Endothelial cell (in vitro differentiated cells): Measurements from ENCODE around the gene CHST11. TPM values are rescaled to one million over a fixed set of nuclear protein-coding genes. Genes with fewer than 3 reads are reported as not detected.

Source experiments
- DNase-seq: peaks from one replicate; pipeline ENCODE4 v3.0.0; 2021; ENCODE audit warnings: low spot score
- H3K27ac Mint-ChIP-seq: one replicate; pipeline ENCODE4 v1.8.0; 2021; ENCODE audit warnings: mixed read lengths, inconsistent platforms; ENCODE audit not compliant: unreplicated experiment
- H3K27me3 Mint-ChIP-seq: one replicate; pipeline ENCODE4 v1.8.0; 2021; ENCODE audit warnings: mild to moderate bottlenecking, moderate library complexity, mixed read lengths, inconsistent platforms; ENCODE audit not compliant: unreplicated experiment
- H3K36me3 Mint-ChIP-seq: one replicate; pipeline ENCODE4 v1.8.0; 2021; ENCODE audit warnings: mild to moderate bottlenecking, low read depth, mixed read lengths, inconsistent platforms; ENCODE audit not compliant: unreplicated experiment
- H3K4me1 Mint-ChIP-seq: one replicate; pipeline ENCODE4 v1.8.0; 2021; ENCODE audit warnings: mild to moderate bottlenecking, mixed read lengths, inconsistent platforms; ENCODE audit not compliant: unreplicated experiment
- H3K4me3 Mint-ChIP-seq: one replicate; pipeline ENCODE4 v1.8.0; 2021; ENCODE audit warnings: mild to moderate bottlenecking, mixed read lengths, inconsistent platforms; ENCODE audit not compliant: unreplicated experiment
- H3K9me3 Mint-ChIP-seq: one replicate; pipeline ENCODE4 v1.8.0; 2021; ENCODE audit warnings: mixed read lengths, inconsistent platforms; ENCODE audit not compliant: unreplicated experiment
- total RNA-seq: library from RNA; stranded (reverse); fragmentation: NEBNext Ultra II Directional; extraction: Animal tissue kit (Norgen Biotek cat#: 25700); gene quantifications from one replicate; pipeline ENCODE4 v1.2.1, GENCODE V29; 2021; ENCODE audit not compliant: unreplicated experiment
- TF ChIP-seq, protein P1 (sequence below): fragments of 200-600 bp; sonication (generic); IDR thresholded peaks from one replicate; pipeline ENCODE4 v1.5.0; 2021; ENCODE audit warnings: antibody characterized with exemption; ENCODE audit not compliant: unreplicated experiment

Gene CHST11
- total RNA-seq, 1 donor from 2014 or later = 11.8 TPM

DNA sequence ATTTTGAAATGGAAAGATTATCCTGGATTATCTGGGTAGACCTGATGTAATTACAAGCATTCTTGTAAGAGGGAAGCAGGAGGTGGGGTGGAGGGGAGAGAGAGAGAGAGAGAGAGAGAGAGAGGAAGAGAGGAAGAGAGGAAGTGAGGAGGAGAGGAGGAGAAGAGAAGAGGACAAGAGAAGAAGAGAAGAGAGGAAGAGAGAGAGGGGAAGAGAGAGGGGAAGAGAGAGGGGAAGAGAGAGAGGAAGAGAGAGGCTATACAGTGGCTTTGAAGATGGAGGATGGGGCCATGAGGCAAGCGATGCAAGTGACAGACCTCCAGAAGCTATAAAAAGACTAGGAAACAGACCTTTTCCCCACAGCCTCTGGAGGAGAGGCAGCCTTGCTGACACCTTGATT lies 13.7 kb upstream of the CHST11 start:
- H3K27ac Mint-ChIP-seq = no peak overlapping the region
- no peaks in the 10 kb centered on the region for H3K4me1 Mint-ChIP-seq
- TF ChIP-seq, protein P1, sequence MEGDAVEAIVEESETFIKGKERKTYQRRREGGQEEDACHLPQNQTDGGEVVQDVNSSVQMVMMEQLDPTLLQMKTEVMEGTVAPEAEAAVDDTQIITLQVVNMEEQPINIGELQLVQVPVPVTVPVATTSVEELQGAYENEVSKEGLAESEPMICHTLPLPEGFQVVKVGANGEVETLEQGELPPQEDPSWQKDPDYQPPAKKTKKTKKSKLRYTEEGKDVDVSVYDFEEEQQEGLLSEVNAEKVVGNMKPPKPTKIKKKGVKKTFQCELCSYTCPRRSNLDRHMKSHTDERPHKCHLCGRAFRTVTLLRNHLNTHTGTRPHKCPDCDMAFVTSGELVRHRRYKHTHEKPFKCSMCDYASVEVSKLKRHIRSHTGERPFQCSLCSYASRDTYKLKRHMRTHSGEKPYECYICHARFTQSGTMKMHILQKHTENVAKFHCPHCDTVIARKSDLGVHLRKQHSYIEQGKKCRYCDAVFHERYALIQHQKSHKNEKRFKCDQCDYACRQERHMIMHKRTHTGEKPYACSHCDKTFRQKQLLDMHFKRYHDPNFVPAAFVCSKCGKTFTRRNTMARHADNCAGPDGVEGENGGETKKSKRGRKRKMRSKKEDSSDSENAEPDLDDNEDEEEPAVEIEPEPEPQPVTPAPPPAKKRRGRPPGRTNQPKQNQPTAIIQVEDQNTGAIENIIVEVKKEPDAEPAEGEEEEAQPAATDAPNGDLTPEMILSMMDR = no peak
- H3K36me3 Mint-ChIP-seq = no peaks in the 10 kb centered on the region
- no peaks in the 10 kb centered on the region for H3K9me3 Mint-ChIP-seq
- H3K4me3 Mint-ChIP-seq = no peak overlapping the region
- no peak for DNase-seq
- H3K27me3 Mint-ChIP-seq = no peaks in the 10 kb centered on the region

DNA sequence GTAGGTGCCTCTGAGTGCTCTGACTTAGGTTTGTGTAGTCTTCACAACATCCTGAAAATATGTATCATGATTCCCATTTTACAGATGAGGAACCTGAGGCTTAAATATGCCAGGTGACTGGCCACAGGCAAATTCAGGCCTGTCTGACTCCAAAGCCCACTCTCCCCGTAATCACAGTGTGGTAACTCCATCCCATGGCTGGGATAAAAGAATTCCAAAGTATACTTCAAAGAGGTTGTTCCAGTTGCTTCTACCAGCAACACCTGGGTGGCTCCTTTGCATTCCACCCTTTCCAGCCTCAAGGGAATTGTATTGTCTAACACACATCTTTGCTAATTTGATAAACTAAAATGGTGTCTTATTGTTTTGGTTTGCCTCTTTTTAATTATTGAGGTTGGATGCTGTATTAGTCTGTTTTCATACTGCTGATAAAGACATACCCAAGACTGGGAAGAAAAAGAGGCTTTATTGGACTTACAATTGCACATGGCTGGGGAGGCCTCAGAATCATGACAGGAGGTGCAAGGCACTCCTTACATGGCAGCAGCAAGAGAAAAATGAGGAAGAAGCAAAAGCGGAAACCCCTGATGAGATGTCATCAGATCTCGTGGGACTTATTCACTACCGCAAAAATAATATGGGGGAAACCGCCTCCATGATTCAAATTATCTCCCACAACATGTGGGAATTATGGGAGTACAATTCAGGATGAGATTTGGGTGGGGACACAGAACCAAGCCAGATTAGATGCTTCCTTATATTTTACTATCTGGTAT lies 9.9 kb upstream of the CHST11 start:
- no peaks in the 10 kb centered on the region for H3K9me3 Mint-ChIP-seq
- H3K36me3 Mint-ChIP-seq = no peaks in the 10 kb centered on the region
- H3K27ac Mint-ChIP-seq = no peak overlapping the region
- TF ChIP-seq, protein P1 = no peak
- no peaks in the 10 kb centered on the region for H3K4me1 Mint-ChIP-seq
- DNase-seq = no peak
- H3K27me3 Mint-ChIP-seq = no peaks in the 10 kb centered on the region
- H3K4me3 Mint-ChIP-seq = no peak overlapping the region

DNA sequence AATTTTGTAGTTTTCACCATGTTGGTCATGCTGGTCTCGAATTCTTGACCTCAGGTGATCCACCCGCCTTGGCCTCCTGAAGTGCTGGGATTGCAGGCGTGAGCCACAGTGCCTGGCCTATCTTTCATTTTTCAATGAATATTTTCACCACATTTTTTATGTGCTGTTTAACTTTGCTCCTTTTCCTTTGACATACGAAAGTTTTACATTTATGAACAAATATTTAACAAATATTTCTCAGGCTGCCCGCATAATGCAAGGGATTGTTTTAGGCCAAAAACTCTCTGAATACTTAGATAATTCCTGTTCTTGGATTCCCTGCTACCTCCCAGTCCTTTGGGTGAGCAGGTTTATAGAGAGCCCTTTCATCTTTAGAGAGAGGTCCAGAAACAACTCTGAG lies 8.7 kb upstream of the CHST11 start:
- no peak for DNase-seq
- Mint-ChIP-seq H3K36me3 (no peaks in the 10 kb centered on the region), H3K9me3 (no peaks in the 10 kb centered on the region), H3K27me3 (no peaks in the 10 kb centered on the region), H3K27ac (no peak overlapping the region), H3K4me3 (no peak overlapping the region), H3K4me1 (no peaks in the 10 kb centered on the region)
- TF ChIP-seq, protein P1 = no peak

DNA sequence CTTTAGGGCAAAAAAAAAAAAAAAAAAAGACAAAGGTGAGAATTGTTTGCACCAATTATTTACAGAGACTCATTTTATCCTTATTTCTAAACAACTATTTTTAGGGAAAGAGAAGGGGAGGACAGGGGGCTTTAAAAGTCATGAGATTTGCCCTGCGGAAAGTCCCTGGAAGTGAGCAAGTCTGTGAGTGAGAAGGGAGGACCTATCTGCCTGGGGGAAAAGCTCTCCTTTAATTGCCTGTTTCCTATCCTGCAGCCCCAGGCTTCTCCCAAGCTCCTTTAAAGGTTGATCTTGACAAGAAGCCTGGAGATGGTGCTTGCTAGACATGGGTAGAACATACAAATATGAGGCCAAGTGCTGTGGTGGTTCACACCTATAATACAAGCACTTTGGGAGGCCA lies 8.3 kb upstream of the CHST11 start:
- H3K36me3 Mint-ChIP-seq = no peaks in the 10 kb centered on the region

DNA sequence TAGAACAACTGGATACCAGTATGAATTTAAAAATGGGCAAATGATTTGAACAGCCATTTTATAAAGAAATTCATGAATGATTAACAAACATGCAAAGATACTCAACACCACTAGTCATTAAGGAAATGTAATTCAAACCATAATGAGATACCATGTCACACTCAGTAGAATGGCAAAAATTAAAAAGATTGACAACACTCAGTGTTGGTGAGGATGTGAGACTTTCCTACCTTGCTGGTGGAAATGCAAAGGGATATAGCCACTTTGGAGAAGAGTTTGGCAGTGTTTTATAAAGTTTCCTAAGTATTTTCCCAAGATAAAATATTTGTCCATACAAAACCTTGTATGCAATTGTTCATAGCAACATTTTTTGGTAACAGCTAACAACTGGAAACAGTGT lies 6.0 kb upstream of the CHST11 start:
- no peak overlapping the region for H3K4me3 Mint-ChIP-seq
- no peaks in the 10 kb centered on the region for H3K4me1 Mint-ChIP-seq

More for the DNA sequence above, 8.3 kb upstream of the CHST11 start:
- no peak for DNase-seq
- TF ChIP-seq, protein P1 = no peak
- Mint-ChIP-seq H3K27me3 (no peaks in the 10 kb centered on the region), H3K4me3 (no peak overlapping the region), H3K27ac (no peak overlapping the region), H3K9me3 (no peaks in the 10 kb centered on the region), H3K4me1 (no peaks in the 10 kb centered on the region)

More for the DNA sequence above, 6.0 kb upstream of the CHST11 start:
- TF ChIP-seq, protein P1 = no peak
- DNase-seq = no peak
- Mint-ChIP-seq H3K27ac (no peak overlapping the region), H3K27me3 (peaks cover 1% of the 10 kb centered on the region), H3K36me3 (no peaks in the 10 kb centered on the region), H3K9me3 (no peaks in the 10 kb centered on the region)
